Measurements from ENCODE around the gene KMT2B.
A peak's percentile ranks its signal among the peaks of the same experiment; 100 is the strongest.

Gene KMT2B

GRCh38 chr19:35703343-35703742 lies 14.5 kb upstream of the KMT2B start:
- no peaks in the 10 kb centered on the region for H3K36me3 Mint-ChIP-seq

GRCh38 chr19:35704218-35704617 lies 13.6 kb upstream of the KMT2B start, which contains the start of gene ZBTB32:
Gene ZBTB32, plus strand, starts transcription at chr19:35704558. Its CDS starts 10,069 bp downstream, at chr19:35714627.
- H3K27ac Mint-ChIP-seq = no peak within 1 kb of the TSS
- H3K36me3 Mint-ChIP-seq = no peaks in the 10 kb centered on the region
- H3K4me3 Mint-ChIP-seq = no peak within 1 kb of the TSS
- H3K27me3 Mint-ChIP-seq = no peaks in the 10 kb centered on the region
- H3K9me3 Mint-ChIP-seq = no peaks in the 10 kb centered on the region
- peaks cover 7% of the 10 kb centered on the region for H3K4me1 Mint-ChIP-seq

More at GRCh38 chr19:35703343-35703742, 14.5 kb upstream of the KMT2B start:
- Mint-ChIP-seq H3K9me3 (no peaks in the 10 kb centered on the region), H3K4me1 (peaks cover 7% of the 10 kb centered on the region), H3K27ac (no peak overlapping the region), H3K4me3 (no peak overlapping the region), H3K27me3 (no peaks in the 10 kb centered on the region)

GRCh38 chr19:35708391-35708790 lies 9.4 kb upstream of the KMT2B start:
- Mint-ChIP-seq H3K9me3 (no peaks in the 10 kb centered on the region), H3K4me1 (peaks cover 31% of the 10 kb centered on the region), H3K27ac (no peak overlapping the region), H3K27me3 (no peaks in the 10 kb centered on the region), H3K36me3 (no peaks in the 10 kb centered on the region), H3K4me3 (no peak overlapping the region)

- H3K4me3 Mint-ChIP-seq = peak overlapping the region; percentile 67
- H3K4me1 Mint-ChIP-seq = peaks cover 54% of the 10 kb centered on the region
- peaks cover 1% of the 10 kb centered on the region for H3K36me3 Mint-ChIP-seq
- peak overlapping the region; percentile 97 for H3K27ac Mint-ChIP-seq
- H3K9me3 Mint-ChIP-seq = no peaks in the 10 kb centered on the region
- H3K27me3 Mint-ChIP-seq = no peaks in the 10 kb centered on the region
These were observed 6.7 kb upstream of the KMT2B start for GRCh38 chr19:35710784-35711723.

- Mint-ChIP-seq H3K4me1 (peaks cover 62% of the 10 kb centered on the region), H3K27me3 (no peaks in the 10 kb centered on the region), H3K4me3 (peak overlapping the region; percentile 91), H3K36me3 (peaks cover 3% of the 10 kb centered on the region), H3K27ac (peak overlapping the region; percentile 97), H3K9me3 (no peaks in the 10 kb centered on the region)
These were observed 5.0 kb upstream of the KMT2B start for GRCh38 chr19:35712567-35713505.

GRCh38 chr19:35713506-35713850 lies 4.3 kb upstream of the KMT2B start:
- H3K27ac Mint-ChIP-seq = peak overlapping the region; percentile 97
- H3K36me3 Mint-ChIP-seq = peaks cover 3% of the 10 kb centered on the region
- H3K27me3 Mint-ChIP-seq = no peaks in the 10 kb centered on the region
- peaks cover 62% of the 10 kb centered on the region for H3K4me1 Mint-ChIP-seq
- no peaks in the 10 kb centered on the region for H3K9me3 Mint-ChIP-seq
- H3K4me3 Mint-ChIP-seq = peak overlapping the region; percentile 91

GRCh38 chr19:35713904-35714495 lies 3.8 kb upstream of the KMT2B start:
- H3K4me3 Mint-ChIP-seq = peak overlapping the region; percentile 91

GRCh38 chr19:35714601-35715354 lies 3.0 kb upstream of the KMT2B start:
- Mint-ChIP-seq H3K9me3 (no peaks in the 10 kb centered on the region), H3K4me1 (peaks cover 70% of the 10 kb centered on the region), H3K4me3 (peak overlapping the region; percentile 91), H3K27me3 (no peaks in the 10 kb centered on the region), H3K36me3 (peaks cover 3% of the 10 kb centered on the region), H3K27ac (peak overlapping the region; percentile 97)

More at GRCh38 chr19:35713904-35714495, 3.8 kb upstream of the KMT2B start:
- H3K27ac Mint-ChIP-seq = peak overlapping the region; percentile 97
- H3K4me1 Mint-ChIP-seq = peaks cover 63% of the 10 kb centered on the region
- no peaks in the 10 kb centered on the region for H3K9me3 Mint-ChIP-seq
- no peaks in the 10 kb centered on the region for H3K27me3 Mint-ChIP-seq
- peaks cover 3% of the 10 kb centered on the region for H3K36me3 Mint-ChIP-seq

- H3K27me3 Mint-ChIP-seq = no peaks in the 10 kb centered on the region
- peaks cover 71% of the 10 kb centered on the region for H3K4me1 Mint-ChIP-seq
- H3K9me3 Mint-ChIP-seq = no peaks in the 10 kb centered on the region
- H3K27ac Mint-ChIP-seq = no peak overlapping the region
- peak overlapping the region; percentile 99 for H3K4me3 Mint-ChIP-seq
- H3K36me3 Mint-ChIP-seq = peaks cover 5% of the 10 kb centered on the region
These were observed 2.4 kb upstream of the KMT2B start for GRCh38 chr19:35715355-35715809.

- no peaks in the 10 kb centered on the region for H3K27me3 Mint-ChIP-seq
- H3K4me3 Mint-ChIP-seq = peak overlapping the region; percentile 99
- peaks cover 63% of the 10 kb centered on the region for H3K4me1 Mint-ChIP-seq
- peak overlapping the region; percentile 97 for H3K27ac Mint-ChIP-seq
- peaks cover 5% of the 10 kb centered on the region for H3K36me3 Mint-ChIP-seq
- no peaks in the 10 kb centered on the region for H3K9me3 Mint-ChIP-seq
These were observed 1.6 kb upstream of the KMT2B start for GRCh38 chr19:35715981-35716800.

- Mint-ChIP-seq H3K4me3 (peak overlapping the region; percentile 99), H3K9me3 (no peaks in the 10 kb centered on the region), H3K27ac (peak overlapping the region; percentile 97), H3K27me3 (no peaks in the 10 kb centered on the region), H3K36me3 (peaks cover 5% of the 10 kb centered on the region), H3K4me1 (peaks cover 63% of the 10 kb centered on the region)
These were observed 770 bp upstream of the KMT2B start for GRCh38 chr19:35716801-35717664.

- peak overlapping the region; percentile 91 for H3K27ac Mint-ChIP-seq
- H3K4me3 Mint-ChIP-seq = peak overlapping the region; percentile 90
- no peaks in the 10 kb centered on the region for H3K27me3 Mint-ChIP-seq
- H3K4me1 Mint-ChIP-seq = peaks cover 48% of the 10 kb centered on the region
- H3K9me3 Mint-ChIP-seq = no peaks in the 10 kb centered on the region
- peaks cover 5% of the 10 kb centered on the region for H3K36me3 Mint-ChIP-seq
These were observed 690 bp downstream of the KMT2B start for GRCh38 chr19:35718345-35719041.
